Activated naive CD8-positive, alpha-beta T cell (primary cell): ENCODE results near the gene PLCL1.

ENCODE experiments used
- H3K27ac Mint-ChIP-seq: one replicate; pipeline ENCODE4 v1.8.0; 2021; ENCODE audit warnings: mixed read lengths
- H3K27me3 Mint-ChIP-seq: one replicate; pipeline ENCODE4 v1.8.0; 2021; ENCODE audit warnings: mixed read lengths
- H3K36me3 Mint-ChIP-seq: one replicate; pipeline ENCODE4 v1.8.0; 2021; ENCODE audit warnings: mixed read lengths
- H3K4me1 Mint-ChIP-seq: one replicate; pipeline ENCODE4 v1.8.0; 2021; ENCODE audit warnings: low read depth, mixed read lengths
- H3K4me3 Mint-ChIP-seq: one replicate; pipeline ENCODE4 v1.8.0; 2021; ENCODE audit warnings: mild to moderate bottlenecking, mixed read lengths
- H3K9me3 Mint-ChIP-seq: one replicate; pipeline ENCODE4 v1.8.0; 2021; ENCODE audit warnings: low read depth, mixed read lengths

The PLCL1 gene

GRCh38 chr2:197862246-197862955 lies 58.0 kb downstream of the PLCL1 start:
- H3K4me3 Mint-ChIP-seq: no peak overlapping the region
- peaks cover 27% of the 10 kb centered on the region for H3K4me1 Mint-ChIP-seq
- no peaks in the 10 kb centered on the region for H3K9me3 Mint-ChIP-seq
- peaks cover 5% of the 10 kb centered on the region for H3K36me3 Mint-ChIP-seq
- no peaks in the 10 kb centered on the region for H3K27me3 Mint-ChIP-seq
- H3K27ac Mint-ChIP-seq: no peak overlapping the region

- Mint-ChIP-seq H3K9me3 (no peaks in the 10 kb centered on the region), H3K4me3 (no peak overlapping the region), H3K4me1 (peaks cover 31% of the 10 kb centered on the region), H3K36me3 (peaks cover 5% of the 10 kb centered on the region), H3K27ac (no peak overlapping the region), H3K27me3 (no peaks in the 10 kb centered on the region)
Measured at GRCh38 chr2:197863744-197864143, 59.4 kb downstream of the PLCL1 start.

- Mint-ChIP-seq H3K4me1 (peaks cover 57% of the 10 kb centered on the region), H3K27ac (no peak overlapping the region)
Measured at GRCh38 chr2:197866455-197866854, 62.1 kb downstream of the PLCL1 start.

GRCh38 chr2:197867033-197867432 lies 62.6 kb downstream of the PLCL1 start:
- Mint-ChIP-seq H3K9me3 (no peaks in the 10 kb centered on the region), H3K27me3 (no peaks in the 10 kb centered on the region), H3K4me1 (peaks cover 62% of the 10 kb centered on the region), H3K4me3 (no peak overlapping the region), H3K27ac (no peak overlapping the region), H3K36me3 (no peaks in the 10 kb centered on the region)

More at GRCh38 chr2:197866455-197866854, 62.1 kb downstream of the PLCL1 start:
- H3K36me3 Mint-ChIP-seq: no peaks in the 10 kb centered on the region
- no peak overlapping the region for H3K4me3 Mint-ChIP-seq
- no peaks in the 10 kb centered on the region for H3K9me3 Mint-ChIP-seq
- H3K27me3 Mint-ChIP-seq: no peaks in the 10 kb centered on the region

GRCh38 chr2:197867624-197868023 lies 63.2 kb downstream of the PLCL1 start:
- Mint-ChIP-seq H3K27me3 (no peaks in the 10 kb centered on the region), H3K36me3 (no peaks in the 10 kb centered on the region), H3K4me1 (peaks cover 61% of the 10 kb centered on the region), H3K27ac (no peak overlapping the region), H3K4me3 (no peak overlapping the region), H3K9me3 (no peaks in the 10 kb centered on the region)

- Mint-ChIP-seq H3K9me3 (no peaks in the 10 kb centered on the region), H3K27me3 (no peaks in the 10 kb centered on the region), H3K27ac (no peak overlapping the region), H3K4me1 (peaks cover 61% of the 10 kb centered on the region), H3K4me3 (no peak overlapping the region), H3K36me3 (no peaks in the 10 kb centered on the region)
Measured at GRCh38 chr2:197868206-197868605, 63.8 kb downstream of the PLCL1 start.

- H3K4me3 Mint-ChIP-seq: peak overlapping the region; percentile 69
- peaks cover 59% of the 10 kb centered on the region for H3K4me1 Mint-ChIP-seq
- H3K27ac Mint-ChIP-seq: peak overlapping the region; percentile 93
- H3K27me3 Mint-ChIP-seq: no peaks in the 10 kb centered on the region
- no peaks in the 10 kb centered on the region for H3K9me3 Mint-ChIP-seq
- H3K36me3 Mint-ChIP-seq: no peaks in the 10 kb centered on the region
Measured at GRCh38 chr2:197869041-197869440, 64.6 kb downstream of the PLCL1 start.

GRCh38 chr2:197869501-197870111 lies 65.2 kb downstream of the PLCL1 start:
- Mint-ChIP-seq H3K27ac (peak overlapping the region; percentile 93), H3K4me3 (peak overlapping the region; percentile 69), H3K36me3 (no peaks in the 10 kb centered on the region), H3K4me1 (peaks cover 58% of the 10 kb centered on the region), H3K27me3 (no peaks in the 10 kb centered on the region), H3K9me3 (no peaks in the 10 kb centered on the region)

GRCh38 chr2:197870137-197870536 lies 65.7 kb downstream of the PLCL1 start:
- Mint-ChIP-seq H3K27ac (peak overlapping the region; percentile 93), H3K36me3 (no peaks in the 10 kb centered on the region), H3K9me3 (no peaks in the 10 kb centered on the region), H3K4me1 (peaks cover 58% of the 10 kb centered on the region), H3K27me3 (no peaks in the 10 kb centered on the region), H3K4me3 (peak overlapping the region; percentile 69)

- H3K4me3 Mint-ChIP-seq: no peak overlapping the region
- no peaks in the 10 kb centered on the region for H3K9me3 Mint-ChIP-seq
- no peaks in the 10 kb centered on the region for H3K36me3 Mint-ChIP-seq
- H3K27me3 Mint-ChIP-seq: no peaks in the 10 kb centered on the region
- peak overlapping the region; percentile 43 for H3K27ac Mint-ChIP-seq
- peaks cover 56% of the 10 kb centered on the region for H3K4me1 Mint-ChIP-seq
Measured at GRCh38 chr2:197871780-197872456, 67.5 kb downstream of the PLCL1 start.

GRCh38 chr2:197873293-197873701 lies 68.9 kb downstream of the PLCL1 start:
- no peak overlapping the region for H3K4me3 Mint-ChIP-seq
- no peak overlapping the region for H3K27ac Mint-ChIP-seq
- H3K9me3 Mint-ChIP-seq: no peaks in the 10 kb centered on the region
- peaks cover 46% of the 10 kb centered on the region for H3K4me1 Mint-ChIP-seq
- H3K36me3 Mint-ChIP-seq: no peaks in the 10 kb centered on the region
- H3K27me3 Mint-ChIP-seq: no peaks in the 10 kb centered on the region

- H3K27ac Mint-ChIP-seq: no peak overlapping the region
- no peaks in the 10 kb centered on the region for H3K27me3 Mint-ChIP-seq
- no peaks in the 10 kb centered on the region for H3K36me3 Mint-ChIP-seq
- no peak overlapping the region for H3K4me3 Mint-ChIP-seq
- no peaks in the 10 kb centered on the region for H3K9me3 Mint-ChIP-seq
- H3K4me1 Mint-ChIP-seq: peaks cover 24% of the 10 kb centered on the region
Measured at GRCh38 chr2:197875763-197876162, 71.4 kb downstream of the PLCL1 start.

- Mint-ChIP-seq H3K27ac (no peak overlapping the region), H3K27me3 (no peaks in the 10 kb centered on the region), H3K9me3 (no peaks in the 10 kb centered on the region), H3K4me1 (peaks cover 18% of the 10 kb centered on the region), H3K4me3 (no peak overlapping the region), H3K36me3 (no peaks in the 10 kb centered on the region)
Measured at GRCh38 chr2:197876524-197876923, 72.1 kb downstream of the PLCL1 start.

- Mint-ChIP-seq H3K27me3 (no peaks in the 10 kb centered on the region), H3K27ac (no peak overlapping the region), H3K4me1 (peaks cover 13% of the 10 kb centered on the region), H3K36me3 (no peaks in the 10 kb centered on the region), H3K4me3 (no peak overlapping the region), H3K9me3 (no peaks in the 10 kb centered on the region)
Measured at GRCh38 chr2:197877038-197877437, 72.6 kb downstream of the PLCL1 start.

- Mint-ChIP-seq H3K9me3 (no peaks in the 10 kb centered on the region), H3K27me3 (no peaks in the 10 kb centered on the region), H3K4me1 (peaks cover 5% of the 10 kb centered on the region)
Measured at GRCh38 chr2:197878792-197879191, 74.4 kb downstream of the PLCL1 start.

More at GRCh38 chr2:197878792-197879191, 74.4 kb downstream of the PLCL1 start:
- Mint-ChIP-seq H3K4me3 (no peak overlapping the region), H3K27ac (no peak overlapping the region), H3K36me3 (no peaks in the 10 kb centered on the region)
